Bronchial epithelial cell (primary cell): ENCODE results near the gene CTPS1. TPM values are rescaled to one million over a fixed set of nuclear protein-coding genes. Genes with fewer than 3 reads are reported as not detected.

Experiments
- DNase-seq: peaks from one replicate; pipeline ENCODE4 v3.0.0-alpha.2; 2010; ENCODE audit warnings: low read depth
- FAIRE-seq: peaks from 2 replicates; lab custom pipeline; 2011; peaks lifted over from hg19 to GRCh38; lab: Jason Lieb, UNC
- H3K27me3 ChIP-seq: 2 replicates; pipeline ENCODE4 v1.5.1; 2011; ENCODE audit warnings: low read length; ENCODE audit not compliant: control insufficient read depth, insufficient read depth
- H3K36me3 ChIP-seq: 2 replicates; pipeline ENCODE4 v1.5.1; 2011; ENCODE audit warnings: low read length; ENCODE audit not compliant: control insufficient read depth, insufficient read depth
- H3K4me3 ChIP-seq: 2 replicates; pipeline ENCODE4 v1.5.1; 2011; ENCODE audit warnings: mild to moderate bottlenecking, low read depth, low read length, control low read depth
- total RNA-seq: library from RNA; depleted of rRNA; stranded (reverse); fragments of >200 nt; gene quantifications from 2 replicates; pipeline ENCODE4 v1.2.1, GENCODE V29; 2014
- TF ChIP-seq, protein P1 (sequence below): IDR thresholded peaks from 2 replicates; pipeline ENCODE4 v1.5.1; 2011; ENCODE audit warnings: mild to moderate bottlenecking, moderate library complexity, low read length, control low read depth, inconsistent platforms; ENCODE audit not compliant: insufficient read depth, severe bottlenecking

CTPS1 gene
- total RNA-seq, 1 donor from 2014 or later: 33.7 TPM

DNA sequence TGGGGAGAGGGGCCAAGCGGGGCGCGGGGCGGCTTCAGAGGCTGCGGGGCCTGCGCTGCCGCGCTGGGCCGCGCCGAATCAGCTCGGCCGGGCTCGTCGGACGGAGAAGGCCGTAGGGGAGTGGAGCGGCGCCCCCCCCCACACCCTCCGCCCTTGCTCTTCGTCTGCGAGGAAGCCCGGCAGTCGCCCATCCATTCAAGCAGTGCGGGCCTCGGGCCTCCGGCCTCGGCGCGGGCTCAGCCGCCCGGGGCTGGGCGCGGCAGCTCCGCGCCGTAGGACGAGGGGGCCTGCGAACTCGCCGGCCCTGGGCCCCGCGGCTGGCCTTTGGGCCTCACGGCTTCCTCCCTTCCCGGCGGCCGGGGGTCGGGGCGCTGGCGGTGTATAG is 564 bp downstream of the CTPS1 start:
- TF ChIP-seq, protein P1, sequence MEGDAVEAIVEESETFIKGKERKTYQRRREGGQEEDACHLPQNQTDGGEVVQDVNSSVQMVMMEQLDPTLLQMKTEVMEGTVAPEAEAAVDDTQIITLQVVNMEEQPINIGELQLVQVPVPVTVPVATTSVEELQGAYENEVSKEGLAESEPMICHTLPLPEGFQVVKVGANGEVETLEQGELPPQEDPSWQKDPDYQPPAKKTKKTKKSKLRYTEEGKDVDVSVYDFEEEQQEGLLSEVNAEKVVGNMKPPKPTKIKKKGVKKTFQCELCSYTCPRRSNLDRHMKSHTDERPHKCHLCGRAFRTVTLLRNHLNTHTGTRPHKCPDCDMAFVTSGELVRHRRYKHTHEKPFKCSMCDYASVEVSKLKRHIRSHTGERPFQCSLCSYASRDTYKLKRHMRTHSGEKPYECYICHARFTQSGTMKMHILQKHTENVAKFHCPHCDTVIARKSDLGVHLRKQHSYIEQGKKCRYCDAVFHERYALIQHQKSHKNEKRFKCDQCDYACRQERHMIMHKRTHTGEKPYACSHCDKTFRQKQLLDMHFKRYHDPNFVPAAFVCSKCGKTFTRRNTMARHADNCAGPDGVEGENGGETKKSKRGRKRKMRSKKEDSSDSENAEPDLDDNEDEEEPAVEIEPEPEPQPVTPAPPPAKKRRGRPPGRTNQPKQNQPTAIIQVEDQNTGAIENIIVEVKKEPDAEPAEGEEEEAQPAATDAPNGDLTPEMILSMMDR: no peak
- peak overlapping the region; percentile 70 for H3K4me3 ChIP-seq
- H3K27me3 ChIP-seq: no peaks in the 10 kb centered on the region
- H3K36me3 ChIP-seq: peaks cover under 1% of the 10 kb centered on the region
- FAIRE-seq (no peak), DNase-seq (no peak)

DNA sequence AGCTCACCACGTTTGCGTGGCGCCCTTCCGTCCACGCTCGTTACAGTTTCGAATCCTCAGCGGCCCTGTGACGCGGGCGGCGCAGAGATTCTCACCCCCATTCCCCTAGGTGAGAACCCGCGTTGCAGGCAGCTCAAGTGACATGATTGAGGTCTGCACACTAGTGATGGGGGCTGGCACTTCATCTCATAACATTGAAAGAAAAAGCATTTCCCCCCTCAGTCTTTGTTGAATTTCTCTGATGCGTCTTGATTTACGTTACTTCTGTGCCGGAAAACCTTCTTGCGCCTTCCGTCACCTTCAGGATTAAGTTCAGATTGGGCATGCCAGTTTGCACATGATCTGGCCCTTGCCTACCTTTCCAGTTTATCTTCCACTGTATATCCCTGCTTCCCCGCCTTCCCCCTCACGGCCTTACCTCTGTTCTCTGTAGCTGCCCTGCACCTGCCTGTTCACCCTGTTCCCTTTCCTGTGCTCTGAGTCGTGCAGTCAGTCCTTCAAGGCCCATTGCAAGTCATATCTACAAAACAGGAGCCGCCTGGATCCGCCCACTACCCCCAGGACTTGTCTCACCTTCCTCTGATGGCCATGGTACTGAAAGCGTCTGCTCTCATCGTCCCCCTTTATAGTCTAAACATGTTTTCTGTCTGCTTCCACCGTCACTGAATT is 1.1 kb downstream of the CTPS1 start:
- TF ChIP-seq, protein P1: no peak
- H3K27me3 ChIP-seq: no peaks in the 10 kb centered on the region
- H3K4me3 ChIP-seq: peak overlapping the region; percentile 70
- DNase-seq: peak; percentile 76
- no peak for FAIRE-seq
- peaks cover 5% of the 10 kb centered on the region for H3K36me3 ChIP-seq

DNA sequence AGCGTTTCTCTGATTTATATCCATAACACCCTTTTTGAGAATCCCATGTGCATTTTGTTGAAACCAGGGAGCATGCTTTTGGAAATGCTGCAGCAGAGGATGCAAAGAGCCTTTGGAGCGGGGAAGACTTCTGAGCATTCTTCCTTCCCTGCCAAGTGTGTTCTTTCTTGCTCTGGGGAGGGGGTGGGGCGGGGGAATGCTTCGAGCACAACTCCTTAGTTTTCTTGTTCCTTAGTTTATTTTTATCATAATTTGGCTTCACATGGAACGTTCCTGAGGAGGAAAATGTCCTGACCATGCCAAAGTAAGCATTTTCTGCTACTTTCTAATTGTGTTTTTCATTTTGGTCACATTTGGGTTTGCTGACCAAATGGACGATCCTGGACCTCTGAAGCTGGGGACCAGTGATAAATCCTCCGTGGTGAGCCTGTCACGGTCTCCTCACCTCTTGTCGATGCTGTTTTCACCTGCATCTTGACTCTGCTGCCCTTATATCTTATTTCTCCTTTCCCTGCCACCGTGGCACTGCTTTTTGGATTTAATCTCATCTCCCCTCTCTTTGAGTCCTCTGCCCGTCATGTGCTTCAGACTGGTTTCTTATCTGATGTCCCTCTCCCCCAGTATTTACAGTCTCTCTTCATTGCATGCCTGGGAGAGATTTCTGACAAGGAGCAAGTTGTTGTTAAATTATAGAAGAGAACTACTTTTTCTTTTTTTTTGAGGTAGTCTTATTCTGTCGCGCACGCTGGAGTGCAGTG is 2.4 kb downstream of the CTPS1 start:
- peaks cover 9% of the 10 kb centered on the region for H3K36me3 ChIP-seq
- FAIRE-seq (no peak), DNase-seq (no peak)
- H3K4me3 ChIP-seq: no peak overlapping the region
- TF ChIP-seq, protein P1: no peak
- H3K27me3 ChIP-seq: no peaks in the 10 kb centered on the region

DNA sequence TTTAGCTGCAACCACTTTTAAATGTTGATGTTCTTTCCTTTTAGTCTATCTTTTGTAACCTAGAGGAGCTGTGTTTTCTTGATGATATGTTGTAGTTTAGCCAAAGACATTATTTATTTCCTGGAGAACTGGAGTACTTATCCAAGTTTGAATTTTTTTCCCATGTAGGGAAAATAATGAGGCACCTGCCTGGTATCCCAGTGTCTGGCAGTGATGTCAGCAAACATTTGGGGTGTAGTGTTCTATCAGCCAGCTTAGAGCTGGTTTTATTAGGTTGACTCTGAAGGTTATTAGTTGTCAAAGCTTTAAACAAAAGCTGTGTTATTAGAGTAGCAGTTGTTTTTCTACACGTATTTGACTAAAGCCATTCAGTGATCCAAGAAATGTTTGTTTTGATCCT is 3.2 kb downstream of the CTPS1 start:
- FAIRE-seq: no peak

DNA sequence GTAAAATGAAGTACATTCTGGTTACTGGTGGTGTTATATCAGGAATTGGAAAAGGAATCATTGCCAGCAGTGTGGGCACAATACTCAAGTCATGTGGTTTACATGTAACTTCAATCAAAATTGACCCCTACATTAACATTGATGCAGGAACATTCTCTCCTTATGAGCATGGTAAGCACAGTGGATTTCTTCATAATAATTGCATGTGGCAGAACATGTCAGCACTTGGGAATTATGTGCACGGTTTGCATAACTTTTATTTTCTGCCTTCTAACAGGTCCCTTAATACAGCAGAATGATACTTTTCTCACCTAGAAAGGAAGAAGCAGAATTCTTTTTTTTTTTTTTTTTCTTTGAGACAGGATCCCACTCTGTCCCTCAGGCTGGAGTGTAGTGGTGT is 3.8 kb downstream of the CTPS1 start:
- no peak for FAIRE-seq
- peaks cover 18% of the 10 kb centered on the region for H3K36me3 ChIP-seq

More for the DNA sequence above, 3.2 kb downstream of the CTPS1 start:
- H3K27me3 ChIP-seq: no peaks in the 10 kb centered on the region
- no peak overlapping the region for H3K4me3 ChIP-seq
- TF ChIP-seq, protein P1: no peak
- peaks cover 16% of the 10 kb centered on the region for H3K36me3 ChIP-seq
- DNase-seq: no peak

More for the DNA sequence above, 3.8 kb downstream of the CTPS1 start:
- no peak overlapping the region for H3K4me3 ChIP-seq
- H3K27me3 ChIP-seq: no peaks in the 10 kb centered on the region
- peak; percentile 35 for DNase-seq
- TF ChIP-seq, protein P1: no peak
